ENCODE data around the gene RNF215.

Gene RNF215

GRCh38 chr22:30399718-30400117, 12.5 kb upstream of the RNF215 start:
- TF ChIP-seq CTCF (IDR thresholded peaks at IDR 0.05; ENCODE audit: low read depth, low read length) = no peak

GRCh38 chr22:30398685-30399680, 11.8 kb upstream of the RNF215 start:
- H3K4me3 ChIP-seq (ENCODE audit: low read depth, low read length) = no peak overlapping the region
- no peak for TF ChIP-seq CTCF (IDR thresholded peaks at IDR 0.05; ENCODE audit: low read depth, low read length)

More at GRCh38 chr22:30399718-30400117, 12.5 kb upstream of the RNF215 start:
- H3K4me3 ChIP-seq (ENCODE audit: low read depth, low read length) = no peak overlapping the region

- H3K4me3 ChIP-seq (ENCODE audit: low read depth, low read length) = peak overlapping the region; percentile 79
- no peak for TF ChIP-seq CTCF (IDR thresholded peaks at IDR 0.05; ENCODE audit: low read depth, low read length)
Measured at GRCh38 chr22:30397656-30398635, 10.7 kb upstream of the RNF215 start.

GRCh38 chr22:30396871-30397655, 9.9 kb upstream of the RNF215 start, which contains the start of gene SEC14L2:
Gene SEC14L2, plus strand, starts transcription at chr22:30397018. Its CDS starts 99 bp downstream, at chr22:30397117.
- H3K4me3 ChIP-seq (ENCODE audit: low read depth, low read length) = peak within 1 kb of the TSS; percentile 79
- TF ChIP-seq CTCF (IDR thresholded peaks at IDR 0.05; ENCODE audit: low read depth, low read length) = no peak

GRCh38 chr22:30393885-30394284, 6.7 kb upstream of the RNF215 start:
- no peak for TF ChIP-seq CTCF (IDR thresholded peaks at IDR 0.05; ENCODE audit: low read depth, low read length)
- no peak overlapping the region for H3K4me3 ChIP-seq (ENCODE audit: low read depth, low read length)

GRCh38 chr22:30393322-30393680, 6.1 kb upstream of the RNF215 start:
- TF ChIP-seq CTCF (IDR thresholded peaks at IDR 0.05; ENCODE audit: low read depth, low read length) = no peak
- H3K4me3 ChIP-seq (ENCODE audit: low read depth, low read length) = no peak overlapping the region
